ENCODE measurements around the gene ZNF445. TPM values are rescaled to one million over a fixed set of nuclear protein-coding genes. Genes with fewer than 3 reads are reported as not detected.
"Not testable (repeated sequence)": the region's sequence is repeated elsewhere in the genome, so short reads cannot be mapped to it uniquely, and the experiment has no call there.

The ZNF445 gene
- total and polyA plus RNA-seq, 2 experiments from 2014 or later: 11.0 to 21.0 TPM

DNA sequence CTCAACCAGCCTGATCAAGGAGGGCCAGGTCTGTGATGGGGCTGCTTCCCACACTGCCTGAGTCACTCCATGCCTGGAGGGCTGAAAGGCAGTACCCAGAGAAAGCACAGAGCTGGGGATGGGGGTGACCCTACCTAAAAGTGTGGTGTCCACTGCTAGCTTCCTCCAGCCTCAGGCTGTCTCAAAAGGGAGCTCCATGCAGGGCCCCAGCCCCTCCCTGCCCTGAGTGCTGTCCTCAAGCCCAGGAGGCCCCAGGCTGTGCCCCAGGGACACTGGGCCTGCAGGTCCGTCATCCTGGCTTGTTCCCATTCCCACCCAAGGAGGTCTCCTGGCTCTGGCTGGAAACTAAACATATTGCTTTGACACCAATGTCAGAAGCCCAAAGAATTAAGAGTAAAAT, 56.8 kb downstream of the ZNF445 start:
- no peak overlapping the region for H3K27ac ChIP-seq
- no peak overlapping the region for H3K4me3 ChIP-seq
- H3K9me3 ChIP-seq (ENCODE audit: low read depth): no peaks in the 10 kb centered on the region
- no peaks in the 10 kb centered on the region for H3K27me3 ChIP-seq
- H3K36me3 ChIP-seq: no peaks in the 10 kb centered on the region
- TF ChIP-seq, protein P1, sequence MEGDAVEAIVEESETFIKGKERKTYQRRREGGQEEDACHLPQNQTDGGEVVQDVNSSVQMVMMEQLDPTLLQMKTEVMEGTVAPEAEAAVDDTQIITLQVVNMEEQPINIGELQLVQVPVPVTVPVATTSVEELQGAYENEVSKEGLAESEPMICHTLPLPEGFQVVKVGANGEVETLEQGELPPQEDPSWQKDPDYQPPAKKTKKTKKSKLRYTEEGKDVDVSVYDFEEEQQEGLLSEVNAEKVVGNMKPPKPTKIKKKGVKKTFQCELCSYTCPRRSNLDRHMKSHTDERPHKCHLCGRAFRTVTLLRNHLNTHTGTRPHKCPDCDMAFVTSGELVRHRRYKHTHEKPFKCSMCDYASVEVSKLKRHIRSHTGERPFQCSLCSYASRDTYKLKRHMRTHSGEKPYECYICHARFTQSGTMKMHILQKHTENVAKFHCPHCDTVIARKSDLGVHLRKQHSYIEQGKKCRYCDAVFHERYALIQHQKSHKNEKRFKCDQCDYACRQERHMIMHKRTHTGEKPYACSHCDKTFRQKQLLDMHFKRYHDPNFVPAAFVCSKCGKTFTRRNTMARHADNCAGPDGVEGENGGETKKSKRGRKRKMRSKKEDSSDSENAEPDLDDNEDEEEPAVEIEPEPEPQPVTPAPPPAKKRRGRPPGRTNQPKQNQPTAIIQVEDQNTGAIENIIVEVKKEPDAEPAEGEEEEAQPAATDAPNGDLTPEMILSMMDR (IDR thresholded peaks at IDR 0.05; ENCODE audit: low read depth, low read length): no peak
- no peaks in the 10 kb centered on the region for H3K4me1 ChIP-seq (ENCODE audit: low read depth)
- no peak for DNase-seq (ENCODE audit: low read depth in 1 of 2, low spot score in 1 of 2)

DNA sequence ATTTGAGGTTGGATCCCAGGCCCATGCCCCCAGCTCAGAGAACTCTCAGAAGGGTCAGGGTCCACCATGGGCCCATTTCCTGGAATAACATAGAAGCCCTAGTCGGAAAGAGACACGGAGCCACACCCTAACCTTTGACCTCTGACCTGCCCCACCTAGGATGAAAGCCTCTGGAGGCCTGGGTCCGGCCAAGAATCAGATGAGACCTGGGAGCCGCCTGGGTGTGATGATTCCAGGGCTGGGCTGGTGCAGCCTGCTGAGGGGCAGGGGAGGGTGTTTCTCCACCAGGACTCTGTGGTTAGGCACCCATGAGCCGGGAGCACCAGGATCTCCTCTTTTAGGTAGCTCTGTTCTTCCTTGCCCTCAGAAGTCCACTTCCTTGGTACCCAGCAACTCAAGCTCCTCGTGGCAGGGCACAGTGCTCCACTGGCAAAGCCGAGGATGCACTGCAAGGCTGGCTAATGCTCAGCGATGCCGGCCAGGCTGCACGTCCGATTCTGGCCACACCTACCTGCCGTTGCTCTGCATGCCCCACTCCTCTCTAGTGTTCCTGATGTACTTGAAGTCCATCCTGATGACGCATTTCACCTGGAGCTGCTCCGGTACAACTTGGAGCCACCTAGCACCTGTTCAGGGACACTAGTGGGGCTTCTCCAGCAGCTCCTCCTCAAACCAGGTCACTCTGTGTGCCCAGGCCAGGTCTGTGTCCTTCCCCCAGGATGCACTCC, 57.4 kb downstream of the ZNF445 start:
- no peak overlapping the region for H3K4me3 ChIP-seq
- TF ChIP-seq, protein P1 (IDR thresholded peaks at IDR 0.05; ENCODE audit: low read depth, low read length): no peak
- H3K27me3 ChIP-seq: no peaks in the 10 kb centered on the region
- no peaks in the 10 kb centered on the region for H3K4me1 ChIP-seq (ENCODE audit: low read depth)
- DNase-seq (ENCODE audit: low read depth in 1 of 2, low spot score in 1 of 2): no peak
- no peak overlapping the region for H3K27ac ChIP-seq
- H3K36me3 ChIP-seq: no peaks in the 10 kb centered on the region
- H3K9me3 ChIP-seq (ENCODE audit: low read depth): no peaks in the 10 kb centered on the region

DNA sequence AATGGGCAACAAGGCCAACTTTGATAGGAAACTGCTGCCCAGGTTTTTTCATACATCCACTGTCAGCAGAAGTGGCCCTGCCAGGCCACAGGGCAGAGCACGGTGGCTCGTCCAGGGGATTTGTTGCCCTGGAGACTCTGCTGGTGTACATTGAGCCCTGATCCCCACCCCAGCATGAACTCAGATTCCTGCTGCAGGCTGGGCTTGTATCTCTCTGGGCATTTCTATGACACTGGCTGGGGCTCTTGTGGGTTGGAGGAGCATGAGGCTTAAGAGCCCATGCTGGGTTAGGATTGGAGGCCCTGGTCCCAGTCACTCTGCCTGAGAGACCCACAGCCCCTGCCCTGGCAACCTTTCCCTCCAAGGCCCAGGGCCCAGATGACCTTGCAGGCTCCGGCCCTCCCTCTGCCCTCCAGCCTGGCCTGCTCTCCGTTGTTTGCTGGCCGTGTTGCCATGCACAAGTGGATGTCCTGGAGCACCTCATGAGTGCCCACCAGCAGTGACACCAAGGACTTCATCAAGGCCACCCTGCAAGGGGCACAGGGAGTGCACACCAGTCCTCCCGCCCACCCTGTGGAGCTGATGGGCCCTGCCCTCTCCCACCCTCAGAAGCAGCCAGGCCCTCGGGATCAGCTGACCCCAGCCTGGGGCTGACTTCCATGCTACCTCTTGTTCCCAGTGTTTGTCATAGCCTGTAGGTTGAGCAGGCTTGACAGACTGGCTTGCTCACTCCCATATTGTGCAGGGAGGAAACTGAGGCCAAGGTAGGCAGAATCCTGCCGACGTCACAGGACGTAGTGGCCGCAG, 58.2 kb downstream of the ZNF445 start:
- Histone ChIP-seq H3K9me3 (ENCODE audit: low read depth) (no peaks in the 10 kb centered on the region), H3K36me3 (no peaks in the 10 kb centered on the region), H3K27ac (no peak overlapping the region), H3K27me3 (no peaks in the 10 kb centered on the region), H3K4me3 (no peak overlapping the region), H3K4me1 (ENCODE audit: low read depth) (no peaks in the 10 kb centered on the region)
- no peak for DNase-seq (ENCODE audit: low read depth in 1 of 2, low spot score in 1 of 2)
- TF ChIP-seq, protein P1 (IDR thresholded peaks at IDR 0.05; ENCODE audit: low read depth, low read length): no peak

DNA sequence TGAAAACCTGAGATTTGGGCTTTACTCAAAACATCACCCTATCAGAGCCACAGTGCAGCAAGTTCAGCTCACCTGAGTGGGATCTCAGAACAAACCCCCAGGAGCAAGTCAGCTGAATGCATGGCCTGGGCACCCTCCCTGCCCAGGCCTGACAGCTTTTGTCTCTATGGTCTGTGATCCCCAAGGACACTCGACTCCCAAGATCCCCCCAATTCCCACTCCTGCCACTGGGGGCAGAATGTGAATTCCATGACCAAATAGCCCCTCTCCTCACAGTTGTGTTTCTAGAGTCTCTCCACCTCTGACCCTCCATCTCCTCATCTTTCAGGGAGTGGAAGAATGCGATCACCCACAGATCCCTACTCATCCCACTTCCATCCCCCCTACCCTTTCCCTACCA, 58.9 kb downstream of the ZNF445 start:
- H3K9me3 ChIP-seq (ENCODE audit: low read depth): no peaks in the 10 kb centered on the region
- H3K27ac ChIP-seq: no peak overlapping the region
- DNase-seq (ENCODE audit: low read depth in 1 of 2, low spot score in 1 of 2): no peak
- H3K27me3 ChIP-seq: no peaks in the 10 kb centered on the region
- TF ChIP-seq, protein P1 (IDR thresholded peaks at IDR 0.05; ENCODE audit: low read depth, low read length): peak; percentile 37
- no peak overlapping the region for H3K4me3 ChIP-seq
- H3K4me1 ChIP-seq (ENCODE audit: low read depth): no peaks in the 10 kb centered on the region
- no peaks in the 10 kb centered on the region for H3K36me3 ChIP-seq

DNA sequence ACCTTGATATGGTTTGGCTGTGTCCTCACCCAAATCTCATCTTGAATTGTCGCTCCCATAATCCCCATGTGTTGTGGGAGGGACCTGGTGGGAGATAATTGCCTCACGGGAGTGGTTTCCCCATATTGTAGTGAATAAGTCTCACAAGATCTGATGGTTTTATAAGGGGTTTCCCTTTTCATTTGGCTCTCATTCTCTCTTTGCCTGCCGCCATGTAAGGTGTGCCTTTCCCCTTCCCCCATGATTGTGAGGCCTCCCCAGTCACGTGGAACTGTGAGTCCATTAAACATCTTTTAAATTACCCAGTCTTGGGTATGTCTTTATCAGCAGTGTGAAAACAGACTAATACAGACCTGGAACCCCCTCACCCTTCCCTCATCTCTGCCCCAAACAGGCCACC, 59.4 kb downstream of the ZNF445 start:
- not testable (repeated sequence) for H3K9me3 ChIP-seq (ENCODE audit: low read depth); H3K4me1 ChIP-seq (ENCODE audit: low read depth); H3K27me3 ChIP-seq; H3K4me3 ChIP-seq; H3K27ac ChIP-seq; H3K36me3 ChIP-seq; DNase-seq (ENCODE audit: low read depth in 1 of 2, low spot score in 1 of 2)
